ENCODE measurements around the gene BUD31.

Gene BUD31

DNA sequence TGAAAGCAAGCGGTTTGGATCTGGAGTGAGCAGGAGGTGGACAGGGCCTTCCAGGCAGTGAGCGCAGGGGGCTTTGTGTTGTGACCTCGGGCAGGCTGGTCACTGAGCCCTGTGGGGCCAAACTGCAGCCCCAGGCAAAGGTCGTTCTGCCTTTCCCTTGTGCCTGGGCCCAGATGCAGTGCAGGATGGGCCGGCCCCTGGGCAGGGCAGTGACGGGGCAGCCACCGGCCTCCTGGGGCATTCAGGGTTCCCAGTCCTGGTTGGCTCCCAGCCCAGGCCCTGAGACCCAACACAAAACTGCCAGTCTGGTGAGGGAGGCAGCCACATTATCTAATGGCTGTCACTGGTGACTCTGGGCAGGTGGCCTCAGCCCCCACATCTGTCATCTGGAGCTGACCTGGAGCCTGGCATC is 27.1 kb upstream of the BUD31 start:
- Histone ChIP-seq H3K27ac (ENCODE audit: poor library complexity, severe bottlenecking) (no peak overlapping the region), H3K4me1 (ENCODE audit: insufficient read depth, poor library complexity, severe bottlenecking) (peaks cover 19% of the 10 kb centered on the region), H3K4me3 (ENCODE audit: severe bottlenecking) (no peak overlapping the region), H3K36me3 (ENCODE audit: low read depth) (peaks cover 67% of the 10 kb centered on the region), H3K27me3 (ENCODE audit: insufficient read depth, poor library complexity, severe bottlenecking) (no peaks in the 10 kb centered on the region), H3K9me3 (ENCODE audit: severe bottlenecking) (no peaks in the 10 kb centered on the region)
- TF ChIP-seq, protein P1, sequence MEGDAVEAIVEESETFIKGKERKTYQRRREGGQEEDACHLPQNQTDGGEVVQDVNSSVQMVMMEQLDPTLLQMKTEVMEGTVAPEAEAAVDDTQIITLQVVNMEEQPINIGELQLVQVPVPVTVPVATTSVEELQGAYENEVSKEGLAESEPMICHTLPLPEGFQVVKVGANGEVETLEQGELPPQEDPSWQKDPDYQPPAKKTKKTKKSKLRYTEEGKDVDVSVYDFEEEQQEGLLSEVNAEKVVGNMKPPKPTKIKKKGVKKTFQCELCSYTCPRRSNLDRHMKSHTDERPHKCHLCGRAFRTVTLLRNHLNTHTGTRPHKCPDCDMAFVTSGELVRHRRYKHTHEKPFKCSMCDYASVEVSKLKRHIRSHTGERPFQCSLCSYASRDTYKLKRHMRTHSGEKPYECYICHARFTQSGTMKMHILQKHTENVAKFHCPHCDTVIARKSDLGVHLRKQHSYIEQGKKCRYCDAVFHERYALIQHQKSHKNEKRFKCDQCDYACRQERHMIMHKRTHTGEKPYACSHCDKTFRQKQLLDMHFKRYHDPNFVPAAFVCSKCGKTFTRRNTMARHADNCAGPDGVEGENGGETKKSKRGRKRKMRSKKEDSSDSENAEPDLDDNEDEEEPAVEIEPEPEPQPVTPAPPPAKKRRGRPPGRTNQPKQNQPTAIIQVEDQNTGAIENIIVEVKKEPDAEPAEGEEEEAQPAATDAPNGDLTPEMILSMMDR (IDR thresholded peaks at IDR 0.05; ENCODE audit: poor library complexity, severe bottlenecking), result no peak
- ATAC-seq (ENCODE audit: low read depth) (no peak), DNase-seq (ENCODE audit: low spot score) (no peak)

DNA sequence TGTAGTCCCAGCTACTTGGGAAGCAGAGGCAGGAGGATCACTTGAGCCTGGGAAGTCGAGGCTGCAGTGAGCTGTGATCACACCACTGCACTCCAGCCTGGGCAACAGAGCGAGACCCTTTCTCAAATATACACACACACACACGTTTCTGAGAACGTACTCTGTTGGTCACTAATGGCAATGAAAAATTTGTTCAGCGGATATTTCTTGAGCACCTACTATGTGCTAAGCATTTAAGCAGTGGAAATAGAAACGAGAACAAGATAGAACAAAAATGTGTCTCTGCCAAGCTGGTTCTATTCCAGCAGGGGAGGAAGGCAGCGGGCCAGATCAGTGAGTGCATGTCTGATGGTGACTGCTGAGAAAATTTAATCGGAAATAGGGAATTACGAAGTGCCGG is 25.6 kb upstream of the BUD31 start:
- Histone ChIP-seq H3K4me1 (ENCODE audit: insufficient read depth, poor library complexity, severe bottlenecking) (peaks cover 19% of the 10 kb centered on the region), H3K27me3 (ENCODE audit: insufficient read depth, poor library complexity, severe bottlenecking) (no peaks in the 10 kb centered on the region), H3K9me3 (ENCODE audit: severe bottlenecking) (no peaks in the 10 kb centered on the region), H3K36me3 (ENCODE audit: low read depth) (peaks cover 73% of the 10 kb centered on the region), H3K27ac (ENCODE audit: poor library complexity, severe bottlenecking) (no peak overlapping the region), H3K4me3 (ENCODE audit: severe bottlenecking) (no peak overlapping the region)
- TF ChIP-seq, protein P1 (IDR thresholded peaks at IDR 0.05; ENCODE audit: poor library complexity, severe bottlenecking), result no peak
- no peak for DNase-seq (ENCODE audit: low spot score)
- no peak for ATAC-seq (ENCODE audit: low read depth)

DNA sequence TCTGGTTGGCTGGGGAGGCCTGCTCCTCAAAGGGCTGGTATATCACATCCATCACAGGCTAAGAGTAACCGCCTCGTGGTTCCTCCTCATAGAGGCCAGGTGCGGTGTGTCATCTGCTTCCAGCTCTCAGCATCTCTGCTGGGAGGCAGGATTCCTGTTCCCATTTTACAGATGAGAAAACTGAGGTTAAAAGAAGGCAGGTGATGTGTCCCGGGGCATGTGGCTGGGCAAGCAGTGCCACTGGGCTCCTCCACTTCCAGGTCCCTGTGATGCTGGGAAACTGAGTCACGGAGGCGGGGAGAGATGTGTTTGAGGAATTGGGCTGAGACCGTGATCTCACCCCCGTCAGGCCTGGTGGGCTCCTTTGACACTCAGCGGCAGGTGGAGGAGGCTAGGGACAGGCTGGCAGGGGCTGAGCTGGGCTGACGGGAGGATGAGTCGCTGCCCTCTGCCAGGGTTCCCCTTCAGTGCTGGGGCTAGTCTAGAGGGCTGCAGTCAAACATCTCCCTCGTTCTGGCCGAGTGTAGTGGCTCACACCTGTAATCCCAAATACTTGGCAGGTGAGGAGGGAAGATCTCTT is 24.9 kb upstream of the BUD31 start:
- ATAC-seq (ENCODE audit: low read depth) (no peak), DNase-seq (ENCODE audit: low spot score) (no peak)
- peaks cover 17% of the 10 kb centered on the region for H3K4me1 ChIP-seq (ENCODE audit: insufficient read depth, poor library complexity, severe bottlenecking)

DNA sequence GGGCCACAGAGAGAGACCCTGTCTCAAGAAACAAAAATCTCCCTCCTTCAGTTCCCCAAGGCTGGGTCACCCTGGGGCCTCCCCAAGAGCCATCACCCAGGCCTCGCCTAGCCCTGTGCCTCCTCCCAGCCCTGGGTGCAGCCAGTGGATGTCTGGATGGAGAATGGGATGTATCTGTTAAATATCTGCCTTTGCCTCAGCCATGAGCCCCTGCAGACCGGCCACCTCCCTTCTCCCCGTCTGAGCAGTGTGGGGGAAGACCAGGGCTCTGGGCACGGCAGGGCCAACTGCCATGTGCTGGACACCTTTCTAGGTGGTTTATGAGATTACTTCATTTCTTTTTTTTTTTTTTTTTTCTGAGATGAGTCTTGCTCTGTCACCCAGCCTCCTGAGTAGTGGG is 24.2 kb upstream of the BUD31 start:
- peaks cover 11% of the 10 kb centered on the region for H3K4me1 ChIP-seq (ENCODE audit: insufficient read depth, poor library complexity, severe bottlenecking)
- TF ChIP-seq, protein P1 (IDR thresholded peaks at IDR 0.05; ENCODE audit: poor library complexity, severe bottlenecking), result no peak
- peaks cover 75% of the 10 kb centered on the region for H3K36me3 ChIP-seq (ENCODE audit: low read depth)
- no peak for DNase-seq (ENCODE audit: low spot score)
- no peaks in the 10 kb centered on the region for H3K9me3 ChIP-seq (ENCODE audit: severe bottlenecking)
- H3K27ac ChIP-seq (ENCODE audit: poor library complexity, severe bottlenecking), result no peak overlapping the region
- no peak for ATAC-seq (ENCODE audit: low read depth)
- H3K27me3 ChIP-seq (ENCODE audit: insufficient read depth, poor library complexity, severe bottlenecking), result no peaks in the 10 kb centered on the region
- H3K4me3 ChIP-seq (ENCODE audit: severe bottlenecking), result no peak overlapping the region

More for the DNA sequence above, 24.9 kb upstream of the BUD31 start:
- H3K9me3 ChIP-seq (ENCODE audit: severe bottlenecking), result no peaks in the 10 kb centered on the region
- no peak overlapping the region for H3K4me3 ChIP-seq (ENCODE audit: severe bottlenecking)
- TF ChIP-seq, protein P1 (IDR thresholded peaks at IDR 0.05; ENCODE audit: poor library complexity, severe bottlenecking), result no peak
- H3K27ac ChIP-seq (ENCODE audit: poor library complexity, severe bottlenecking), result no peak overlapping the region
- no peaks in the 10 kb centered on the region for H3K27me3 ChIP-seq (ENCODE audit: insufficient read depth, poor library complexity, severe bottlenecking)
- H3K36me3 ChIP-seq (ENCODE audit: low read depth), result peaks cover 75% of the 10 kb centered on the region

DNA sequence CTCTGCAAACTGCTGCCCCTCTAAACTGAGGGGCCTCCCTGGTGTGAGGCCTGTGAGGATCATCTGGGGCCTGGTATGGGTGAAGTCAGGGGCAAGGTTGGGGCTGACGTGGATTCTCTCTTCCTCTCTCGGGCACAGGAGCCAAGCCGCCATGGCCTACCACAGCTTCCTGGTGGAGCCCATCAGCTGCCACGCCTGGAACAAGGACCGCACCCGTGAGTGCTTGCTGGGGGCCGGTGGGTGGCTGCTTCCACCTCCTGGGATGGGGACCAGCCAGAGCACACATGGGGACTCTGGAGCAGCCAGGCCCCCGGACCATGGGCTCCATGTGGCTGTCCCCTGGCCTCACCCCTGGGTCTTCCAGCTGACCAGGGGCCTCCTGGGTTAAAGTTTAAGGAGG is 23.2 kb upstream of the BUD31 start:
- ATAC-seq (ENCODE audit: low read depth) (no peak), DNase-seq (ENCODE audit: low spot score) (no peak)
- TF ChIP-seq, protein P1 (IDR thresholded peaks at IDR 0.05; ENCODE audit: poor library complexity, severe bottlenecking), result no peak
- Histone ChIP-seq H3K9me3 (ENCODE audit: severe bottlenecking) (no peaks in the 10 kb centered on the region), H3K27ac (ENCODE audit: poor library complexity, severe bottlenecking) (no peak overlapping the region), H3K4me1 (ENCODE audit: insufficient read depth, poor library complexity, severe bottlenecking) (peaks cover 2% of the 10 kb centered on the region), H3K36me3 (ENCODE audit: low read depth) (peaks cover 76% of the 10 kb centered on the region), H3K4me3 (ENCODE audit: severe bottlenecking) (no peak overlapping the region), H3K27me3 (ENCODE audit: insufficient read depth, poor library complexity, severe bottlenecking) (no peaks in the 10 kb centered on the region)
